Esophagus muscularis mucosa (tissue), 4 donors: ENCODE measurements around the gene MINAR1. TPM values are rescaled to one million over a fixed set of nuclear protein-coding genes. Genes with fewer than 3 reads are reported as not detected.

Source experiments
- DNase-seq: peaks from one replicate; pipeline ENCODE4 v3.0.0-alpha.2; 2017; ENCODE audit errors: extremely low spot score
- H3K27ac ChIP-seq, 4 donors: fragments of 200-600 bp; sonication (generic); replicated peaks in 1 of 4; 1 replicate in 3 of 4; 2 replicates in 1 of 4; pipeline ENCODE4 v1.5.1; 2016 to 2019; ENCODE audit warnings: mild to moderate bottlenecking in 1 of 4
- H3K27me3 ChIP-seq, 4 donors: fragments of 200-600 bp; sonication (generic); one replicate each; pipeline versions ENCODE4 v1.5.1 to v1.6.0; 2016 to 2019
- H3K36me3 ChIP-seq, 4 donors: fragments of 200-600 bp; sonication (generic); one replicate each; pipeline ENCODE4 v1.5.1; 2016 to 2019
- H3K4me1 ChIP-seq, 4 donors: fragments of 200-600 bp; sonication (generic); one replicate each; pipeline ENCODE4 v1.5.1; 2016 to 2019
- H3K4me3 ChIP-seq, 4 donors: fragments of 200-600 bp; sonication (generic); 1 replicate in 2 of 4; 2 replicates in 2 of 4; pipeline ENCODE4 v1.5.1; 2016 to 2019; ENCODE audit warnings: mild to moderate bottlenecking in 4 of 4, moderate library complexity in 1 of 4
- H3K9me3 ChIP-seq, 4 donors: fragments of 200-600 bp; sonication (generic); 1 replicate in 3 of 4; 2 replicates in 1 of 4; pipeline ENCODE4 v1.5.1; 2016 to 2019
- CTCF ChIP-seq, 3 experiments: fragments of 200-600 bp in 2 of 3; fragments of 450-650 bp in 1 of 3; sonication (generic) in 2 of 3; IDR thresholded peaks; one replicate each; pipeline ENCODE4 v1.5.1; 2017 to 2019; ENCODE audit warnings: antibody characterized with exemption in 3 of 3, mild to moderate bottlenecking in 2 of 3, moderate library complexity in 1 of 3
- EP300 ChIP-seq: sonication (generic); formaldehyde crosslinking; IDR thresholded peaks from one replicate; pipeline ENCODE4 v1.6.1; 2017; ENCODE audit warnings: antibody characterized with exemption
- POLR2A ChIP-seq: fragments of 450-650 bp; IDR thresholded peaks from one replicate; pipeline ENCODE4 v1.6.1; 2017; ENCODE audit warnings: antibody characterized with exemption, moderate library complexity, mild to moderate bottlenecking, low read depth
- POLR2AphosphoS5 ChIP-seq, 2 donors: sonication (generic); formaldehyde crosslinking; IDR thresholded peaks; one replicate each; pipeline ENCODE4 v1.6.1; 2017; ENCODE audit warnings: antibody characterized with exemption in 2 of 2
- WGBS: methylation state at CpG from one replicate; pipeline ENCODE4 v1.1.5; 2018; 5-methylcytosine and 5-hydroxymethylcytosine counted together
- intact Hi-C: fragments of 100-400 bp; cut with DNase I; formaldehyde crosslinking; loops from one replicate; pipeline ENCODE4 v1.15.1; 2023
- total RNA-seq, 4 donors: library from RNA; depleted of rRNA; stranded (reverse); fragments of >200 nt; gene quantifications; one replicate each; pipeline versions ENCODE4 v1.1.0 to v1.2.1, GENCODE V29; 2016

The MINAR1 gene
- total RNA-seq, 4 donors from 2014 or later, result 0.13 to 0.75 (median 0.46) TPM

GRCh38 chr15:79463781-79464270 lies 31.7 kb downstream of the MINAR1 start:
- no peaks in the 10 kb centered on the region for H3K9me3 ChIP-seq
- WGBS, result 100% methylated on average over 4 of the region's 4 CpGs
- H3K27me3 ChIP-seq, result no peaks in the 10 kb centered on the region
- H3K36me3 ChIP-seq, result no peaks in the 10 kb centered on the region
- H3K4me3 ChIP-seq, result no peak overlapping the region
- TF ChIP-seq CTCF (IDR thresholded peaks at IDR 0.05) (no peak), POLR2A (no peak), EP300 (no peak), POLR2AphosphoS5 (IDR thresholded peaks at IDR 0.05) (no peak)
- no peak for DNase-seq
- intact Hi-C loops, result no loop called here
- H3K4me1 ChIP-seq, result no peaks in the 10 kb centered on the region
- H3K27ac ChIP-seq, result no peak overlapping the region

GRCh38 chr15:79466488-79466887 lies 34.4 kb downstream of the MINAR1 start:
- H3K4me3 ChIP-seq, result no peak overlapping the region

GRCh38 chr15:79467865-79468586 lies 35.9 kb downstream of the MINAR1 start:
- no peak for DNase-seq
- H3K27me3 ChIP-seq, result no peaks in the 10 kb centered on the region
- no peak overlapping the region for H3K27ac ChIP-seq
- 88% methylated on average over 17 of the region's 17 CpGs for WGBS
- no peaks in the 10 kb centered on the region for H3K36me3 ChIP-seq
- TF ChIP-seq POLR2A, result no peak
- TF ChIP-seq CTCF (IDR thresholded peaks at IDR 0.05), result no peak
- TF ChIP-seq EP300, result no peak
- no peak for TF ChIP-seq POLR2AphosphoS5 (IDR thresholded peaks at IDR 0.05)
- no peaks in the 10 kb centered on the region for H3K4me1 ChIP-seq
- H3K4me3 ChIP-seq, result no peak overlapping the region
- no peaks in the 10 kb centered on the region for H3K9me3 ChIP-seq
- intact Hi-C loops, result no loop called here

More at GRCh38 chr15:79466488-79466887, 34.4 kb downstream of the MINAR1 start:
- Histone ChIP-seq H3K9me3 (no peaks in the 10 kb centered on the region), H3K27me3 (no peaks in the 10 kb centered on the region), H3K36me3 (no peaks in the 10 kb centered on the region), H3K4me1 (no peaks in the 10 kb centered on the region), H3K27ac (no peak overlapping the region)
- TF ChIP-seq CTCF (IDR thresholded peaks at IDR 0.05) (no peak), POLR2A (no peak), POLR2AphosphoS5 (IDR thresholded peaks at IDR 0.05) (no peak), EP300 (no peak)
- no peak for DNase-seq
- intact Hi-C loops, result no loop called here
- 89% methylated on average over 3 of the region's 3 CpGs for WGBS

GRCh38 chr15:79472446-79472845 lies 40.3 kb downstream of the MINAR1 start:
- H3K4me1 ChIP-seq, result no peaks in the 10 kb centered on the region
- WGBS, result 89% methylated on average over 3 of the region's 3 CpGs
- intact Hi-C loops, result no loop called here
- no peak for TF ChIP-seq CTCF (IDR thresholded peaks at IDR 0.05)
- no peak for TF ChIP-seq EP300
- no peak for TF ChIP-seq POLR2AphosphoS5 (IDR thresholded peaks at IDR 0.05)
- TF ChIP-seq POLR2A, result no peak
- H3K27me3 ChIP-seq, result no peaks in the 10 kb centered on the region
- H3K4me3 ChIP-seq, result no peak overlapping the region
- H3K27ac ChIP-seq, result no peak overlapping the region
- no peak for DNase-seq
- H3K9me3 ChIP-seq, result no peaks in the 10 kb centered on the region
- no peaks in the 10 kb centered on the region for H3K36me3 ChIP-seq
